Aorta (tissue), 5 donors: ENCODE results near the gene ANKRD11. TPM values are rescaled to one million over a fixed set of nuclear protein-coding genes. Genes with fewer than 3 reads are reported as not detected.

Experiments
- ATAC-seq: fragments of 200-7000 bp; cut with Tn5 transposase; one replicate; pipeline ENCODE4 v1.9.1; 2022; ENCODE audit warnings: moderate library complexity; ENCODE audit not compliant: low FRiP score
- DNase-seq, 2 donors: peaks; one replicate each; pipeline ENCODE4 v3.0.0-alpha.2; 2020
- H3K27ac ChIP-seq, 2 donors: one replicate each; pipeline ENCODE4 v1.5.1; 2013; ENCODE audit warnings: low read length in 2 of 2, mild to moderate bottlenecking in 2 of 2, moderate library complexity in 2 of 2, control low read depth in 1 of 2, inconsistent platforms in 1 of 2, low read depth in 1 of 2
- H3K27me3 ChIP-seq, 2 donors: one replicate each; pipeline ENCODE4 v1.6.1; 2013; ENCODE audit warnings: control low read depth in 1 of 2, low read length in 1 of 2, mild to moderate bottlenecking in 1 of 2, moderate library complexity in 1 of 2; ENCODE audit not compliant: insufficient read depth in 2 of 2, control insufficient read depth in 1 of 2
- H3K36me3 ChIP-seq, 2 donors: one replicate each; pipeline ENCODE4 v1.6.1; 2013; ENCODE audit warnings: control low read depth in 1 of 2, low read length in 1 of 2, mild to moderate bottlenecking in 1 of 2; ENCODE audit not compliant: insufficient read depth in 2 of 2, control insufficient read depth in 1 of 2
- H3K4me1 ChIP-seq, 2 donors: one replicate each; pipeline ENCODE4 v1.6.1; 2013; ENCODE audit warnings: low read length in 2 of 2, control low read depth in 1 of 2, mild to moderate bottlenecking in 1 of 2, moderate library complexity in 1 of 2; ENCODE audit not compliant: insufficient read depth in 2 of 2, control insufficient read depth in 1 of 2
- H3K4me3 ChIP-seq, 2 donors: one replicate each; pipeline ENCODE4 v1.5.1; 2013; ENCODE audit warnings: low read length in 2 of 2, control low read depth in 1 of 2, mild to moderate bottlenecking in 1 of 2
- H3K9me3 ChIP-seq: one replicate; pipeline ENCODE4 v1.6.1; 2013; ENCODE audit warnings: mild to moderate bottlenecking, low read length; ENCODE audit not compliant: control insufficient read depth
- WGBS, 2 donors: extraction: QIAGEN DNeasy Blood & Tissue Kit; methylation state at CpG; one replicate each; pipeline ENCODE4 v1.1.7; 2013; 5-methylcytosine and 5-hydroxymethylcytosine counted together
- intact Hi-C, 2 donors: fragments of 100-400 bp; cut with DNase I; formaldehyde crosslinking; loops; one replicate each; pipeline versions ENCODE4 v1.14.2 to v1.15.0; 2022
- polyA plus RNA-seq, 2 donors: library from polyadenylated mRNA; stranded (reverse); fragments of 200-250 nt; gene quantifications; one replicate each; pipeline ENCODE4 v1.2.3, GENCODE V29; 2013
- total RNA-seq, 2 donors: library from RNA; stranded (reverse); fragmentation: NEBNext Ultra II Directional; extraction: Animal tissue kit (Norgen Biotek cat#: 25700); gene quantifications; one replicate each; pipeline ENCODE4 v1.2.1, GENCODE V29; 2021
- donor health status: healthy with polysubstance abuse.
- donor health status: Bipolar disorder and iron deficiency.
- donor health status: DM: no; HTN: no; CAD: no.
- donor health status: DM: no; HTN: no; CAD: no.
- donor health status: DM: yes; HTN: yes; CAD: no.

Gene ANKRD11
- total and polyA plus RNA-seq, 4 donors, result 34.6 to 139 (median 90.1) TPM

GRCh38 chr16:89317729-89318429 lies 172.5 kb downstream of the ANKRD11 start:
- DNase-seq (no peak), ATAC-seq (no peak)
- no peaks in the 10 kb centered on the region for H3K36me3 ChIP-seq
- peaks cover 2 to 3% of the 10 kb centered on the region in 2 donors for H3K4me1 ChIP-seq
- H3K9me3 ChIP-seq, result no peaks in the 10 kb centered on the region
- no peak overlapping the region for H3K4me3 ChIP-seq
- WGBS, 2 donors, result 89 to 91% methylated on average over 22 to 23 of the region's 23 CpGs
- intact Hi-C loops, result no loop called here
- no peak overlapping the region for H3K27ac ChIP-seq
- no peaks in the 10 kb centered on the region for H3K27me3 ChIP-seq

- no peak overlapping the region for H3K4me3 ChIP-seq
- H3K36me3 ChIP-seq, result no peaks in the 10 kb centered on the region
- ATAC-seq (no peak), DNase-seq (no peak)
- no peak overlapping the region for H3K27ac ChIP-seq
- intact Hi-C loops, result no loop called here
- H3K9me3 ChIP-seq, result no peaks in the 10 kb centered on the region
- peaks cover 2 to 3% of the 10 kb centered on the region in 2 donors for H3K4me1 ChIP-seq
- no peaks in the 10 kb centered on the region for H3K27me3 ChIP-seq
- 93 to 94% methylated on average over 12 of the region's 12 CpGs for WGBS, 2 donors
These were observed 173.2 kb downstream of the ANKRD11 start for GRCh38 chr16:89317101-89317671.

GRCh38 chr16:89316701-89317100 lies 173.7 kb downstream of the ANKRD11 start:
- Histone ChIP-seq H3K27me3 (no peaks in the 10 kb centered on the region), H3K4me1 (peaks cover 2 to 3% of the 10 kb centered on the region in 2 donors), H3K4me3 (no peak overlapping the region), H3K9me3 (no peaks in the 10 kb centered on the region), H3K36me3 (no peaks in the 10 kb centered on the region), H3K27ac (no peak overlapping the region)
- ATAC-seq (no peak), DNase-seq (no peak)
- 91 to 92% methylated on average over 14 of the region's 14 CpGs for WGBS, 2 donors
- intact Hi-C loops, result no loop called here

- Histone ChIP-seq H3K4me3 (no peak overlapping the region), H3K27me3 (no peaks in the 10 kb centered on the region), H3K36me3 (no peaks in the 10 kb centered on the region), H3K9me3 (no peaks in the 10 kb centered on the region), H3K4me1 (peaks cover 2 to 3% of the 10 kb centered on the region in 2 donors), H3K27ac (no peak overlapping the region)
- WGBS, 2 donors, result 72% methylated on average over 20 of the region's 20 CpGs
- intact Hi-C loops, result no loop called here
- ATAC-seq (peak; percentile 35), DNase-seq (no peak)
These were observed 174.4 kb downstream of the ANKRD11 start for GRCh38 chr16:89315791-89316581.

- no peak for ATAC-seq
- Histone ChIP-seq H3K27me3 (no peaks in the 10 kb centered on the region), H3K4me1 (peaks cover 0 to 3% of the 10 kb centered on the region in 2 donors), H3K9me3 (no peaks in the 10 kb centered on the region), H3K27ac (no peak overlapping the region), H3K36me3 (no peaks in the 10 kb centered on the region), H3K4me3 (no peak overlapping the region)
- WGBS, 2 donors, result 87% methylated on average over 16 to 19 of the region's 19 CpGs
- no peak for DNase-seq
- intact Hi-C loops, result no loop called here
These were observed 175.1 kb downstream of the ANKRD11 start for GRCh38 chr16:89315271-89315670.

- 76 to 82% methylated on average over 8 of the region's 8 CpGs for WGBS, 2 donors
- no peaks in the 10 kb centered on the region for H3K36me3 ChIP-seq
- DNase-seq (no peak), ATAC-seq (no peak)
- intact Hi-C loops, result no loop called here
- H3K27ac ChIP-seq, result no peak overlapping the region
- H3K9me3 ChIP-seq, result no peaks in the 10 kb centered on the region
- no peaks in the 10 kb centered on the region for H3K27me3 ChIP-seq
- H3K4me1 ChIP-seq, result peaks cover 0 to 3% of the 10 kb centered on the region in 2 donors
- H3K4me3 ChIP-seq, result no peak overlapping the region
These were observed 175.5 kb downstream of the ANKRD11 start for GRCh38 chr16:89314854-89315253.

DNA sequence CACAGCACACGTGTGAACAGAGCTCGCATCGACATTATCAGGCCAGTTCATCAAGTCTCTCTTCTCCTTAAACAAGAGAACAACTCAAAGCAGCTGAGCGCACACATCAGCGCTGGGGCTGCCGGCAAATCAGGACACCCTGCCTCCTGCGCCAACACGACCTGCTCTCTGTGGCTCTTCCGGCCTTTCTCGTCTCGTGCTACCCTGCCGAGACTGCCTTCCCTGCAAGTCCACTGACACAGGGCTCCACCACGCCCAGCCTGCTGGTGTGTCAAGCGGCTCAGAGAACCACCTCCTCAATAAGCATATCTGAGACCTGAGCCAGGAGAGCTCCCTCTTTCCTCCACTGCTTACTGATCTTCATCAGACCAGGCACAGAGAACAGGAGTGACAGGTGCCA lies 176.0 kb downstream of the ANKRD11 start:
- Histone ChIP-seq H3K27ac (no peak overlapping the region), H3K9me3 (no peaks in the 10 kb centered on the region), H3K36me3 (no peaks in the 10 kb centered on the region), H3K4me3 (no peak overlapping the region), H3K27me3 (no peaks in the 10 kb centered on the region), H3K4me1 (peaks cover 0 to 3% of the 10 kb centered on the region in 2 donors)
- no peak for DNase-seq
- whole genome bisulfite sequencing, 2 donors, result 79 to 81% methylated on average over 14 of the region's 14 CpGs
- no peak for ATAC-seq
- intact Hi-C loops, result no loop called here

- ATAC-seq, result no peak
- no peaks in the 10 kb centered on the region for H3K27me3 ChIP-seq
- no peak overlapping the region for H3K4me3 ChIP-seq
- H3K9me3 ChIP-seq, result no peaks in the 10 kb centered on the region
- DNase-seq, result no peak
- H3K36me3 ChIP-seq, result no peaks in the 10 kb centered on the region
- no peaks in the 10 kb centered on the region for H3K4me1 ChIP-seq
- intact Hi-C loops, result no loop called here
- 76 to 78% methylated on average over 3 of the region's 3 CpGs for WGBS, 2 donors
- H3K27ac ChIP-seq, result no peak overlapping the region
These were observed 176.8 kb downstream of the ANKRD11 start for GRCh38 chr16:89313583-89313982.
